Skeletal muscle satellite cell (primary cell): ENCODE measurements around the gene FTL.

Experiments
- H3K27me3 ChIP-seq: 2 replicates; pipeline ENCODE4 v1.7.0; 2013; ENCODE audit warnings: low read length; ENCODE audit not compliant: control insufficient read depth, insufficient read depth
- H3K36me3 ChIP-seq: 2 replicates; pipeline ENCODE4 v1.7.0; 2013; ENCODE audit warnings: mild to moderate bottlenecking, control low read depth, low read length; ENCODE audit not compliant: insufficient read depth
- H3K4me1 ChIP-seq: 2 replicates; pipeline ENCODE4 v1.7.0; 2013; ENCODE audit warnings: low read length; ENCODE audit not compliant: control insufficient read depth, insufficient read depth
- H3K4me2 ChIP-seq: 2 replicates; pipeline ENCODE4 v1.7.0; 2013; ENCODE audit warnings: mild to moderate bottlenecking, low read length
- H3K4me3 ChIP-seq: 2 replicates; pipeline ENCODE4 v1.7.0; 2013; ENCODE audit warnings: low read length
- H3K9ac ChIP-seq: 2 replicates; pipeline ENCODE4 v1.7.0; 2013; ENCODE audit warnings: mild to moderate bottlenecking, low read depth, low read length, moderate library complexity
- H3K9me3 ChIP-seq: replicated peaks from 2 replicates; pipeline ENCODE4 v1.7.0; 2013; ENCODE audit warnings: mild to moderate bottlenecking, control low read depth, low read length

Gene FTL

DNA sequence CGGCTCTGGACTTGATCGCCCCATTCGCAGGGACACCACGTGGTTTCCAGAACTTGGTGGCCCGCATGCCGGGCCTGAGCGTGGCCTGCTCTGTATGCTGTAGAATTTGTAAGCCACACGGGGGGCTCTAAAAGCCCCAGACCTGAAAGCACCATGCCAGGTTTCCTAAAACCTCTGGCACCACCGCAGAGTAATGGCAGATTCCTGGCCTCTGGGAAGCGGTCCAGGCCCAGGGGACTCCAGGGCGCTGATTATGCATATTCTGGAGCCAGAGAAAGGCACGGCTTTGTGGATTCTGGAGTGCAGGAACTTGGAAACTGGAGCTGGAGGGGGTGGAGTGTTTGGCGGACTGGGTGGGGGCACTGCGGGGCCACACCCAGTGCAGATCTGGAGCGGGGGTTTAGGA lies 3.7 kb downstream of the FTL start:
- H3K4me1 ChIP-seq: peaks cover 22% of the 10 kb centered on the region
- H3K9ac ChIP-seq: no peak overlapping the region
- H3K36me3 ChIP-seq: peaks cover 50% of the 10 kb centered on the region

DNA sequence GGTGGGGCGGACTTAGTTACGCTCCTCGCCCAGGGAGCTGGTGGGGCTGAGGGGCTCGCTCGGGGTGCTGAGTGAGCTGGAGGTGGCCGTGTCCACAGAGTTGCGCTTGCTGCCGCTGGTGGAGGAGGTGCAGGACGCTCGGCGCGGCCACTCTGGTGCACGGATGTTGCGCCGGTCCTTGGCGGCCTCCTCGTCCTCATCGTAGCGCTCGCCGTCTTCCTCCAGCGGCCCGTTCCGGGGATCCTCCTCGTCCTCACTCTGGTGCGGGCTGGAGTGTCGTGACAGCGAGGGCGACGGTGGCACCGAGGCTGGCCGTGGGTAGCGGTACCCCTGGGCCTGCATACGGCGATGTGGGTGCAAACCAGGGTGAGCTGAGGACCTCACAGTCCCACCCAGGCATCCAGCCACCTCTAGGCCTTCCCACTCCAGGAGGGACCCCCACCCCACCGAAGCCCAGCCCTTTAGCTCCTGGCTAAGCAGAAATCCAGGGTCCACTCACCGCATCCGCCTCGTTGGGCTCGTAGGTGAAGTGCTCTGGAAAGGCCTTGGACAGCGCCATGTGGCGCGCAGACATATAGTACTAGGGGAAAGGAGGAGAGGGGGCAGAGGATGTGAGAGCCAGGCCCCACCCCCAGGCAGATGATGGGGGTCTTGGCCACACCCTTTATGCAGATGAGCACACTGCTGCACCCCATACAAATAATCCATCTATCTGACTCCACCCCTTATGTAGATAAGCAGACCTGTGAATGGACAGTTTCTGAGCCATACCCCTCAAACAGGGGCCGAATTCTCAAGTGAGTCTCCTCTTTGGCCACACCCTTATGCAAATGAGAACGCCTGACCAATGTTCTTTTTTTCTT lies 4.4 kb downstream of the FTL start:
- peaks cover 57% of the 10 kb centered on the region for H3K36me3 ChIP-seq
- H3K9ac ChIP-seq: no peak overlapping the region
- no peak overlapping the region for H3K4me3 ChIP-seq
- H3K27me3 ChIP-seq: no peaks in the 10 kb centered on the region
- H3K9me3 ChIP-seq: no peaks in the 10 kb centered on the region
- H3K4me2 ChIP-seq: no peak overlapping the region
- peaks cover 15% of the 10 kb centered on the region for H3K4me1 ChIP-seq

More for the DNA sequence above, 3.7 kb downstream of the FTL start:
- Histone ChIP-seq H3K4me3 (no peak overlapping the region), H3K9me3 (no peaks in the 10 kb centered on the region), H3K4me2 (no peak overlapping the region), H3K27me3 (no peaks in the 10 kb centered on the region)

DNA sequence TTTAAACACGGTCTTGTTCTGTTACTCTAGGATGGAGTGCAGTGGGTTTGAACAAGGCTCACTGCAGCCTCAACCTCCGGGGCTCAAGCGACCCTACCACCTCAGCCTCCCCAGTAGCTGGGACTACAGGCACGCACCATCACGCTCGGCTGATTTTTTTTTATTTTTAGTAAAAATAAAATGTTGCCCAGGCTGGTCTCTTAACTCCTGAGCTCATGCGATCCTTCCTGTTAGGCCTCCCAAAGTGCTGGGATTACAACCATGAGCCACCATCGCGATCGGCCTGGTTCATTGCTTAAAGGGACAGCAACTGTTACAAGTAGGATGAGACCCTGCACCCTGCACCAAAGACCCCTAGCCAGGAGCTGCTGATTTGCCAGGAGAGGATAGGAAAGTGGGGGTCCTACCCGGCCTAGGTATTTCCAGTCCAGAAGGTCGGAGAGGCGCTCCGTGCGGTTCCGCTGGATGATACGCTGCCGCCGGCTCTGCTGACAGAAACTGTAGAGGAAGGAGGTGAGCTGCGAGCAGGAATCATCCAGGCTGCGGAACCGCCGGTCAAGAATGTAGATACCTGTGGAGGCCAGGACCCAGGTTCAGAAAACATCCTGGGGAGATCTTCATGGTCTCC lies 5.1 kb downstream of the FTL start:
- Histone ChIP-seq H3K4me2 (no peak overlapping the region), H3K36me3 (peaks cover 59% of the 10 kb centered on the region), H3K27me3 (no peaks in the 10 kb centered on the region), H3K9ac (no peak overlapping the region), H3K9me3 (no peaks in the 10 kb centered on the region), H3K4me1 (peaks cover 12% of the 10 kb centered on the region), H3K4me3 (no peak overlapping the region)

DNA sequence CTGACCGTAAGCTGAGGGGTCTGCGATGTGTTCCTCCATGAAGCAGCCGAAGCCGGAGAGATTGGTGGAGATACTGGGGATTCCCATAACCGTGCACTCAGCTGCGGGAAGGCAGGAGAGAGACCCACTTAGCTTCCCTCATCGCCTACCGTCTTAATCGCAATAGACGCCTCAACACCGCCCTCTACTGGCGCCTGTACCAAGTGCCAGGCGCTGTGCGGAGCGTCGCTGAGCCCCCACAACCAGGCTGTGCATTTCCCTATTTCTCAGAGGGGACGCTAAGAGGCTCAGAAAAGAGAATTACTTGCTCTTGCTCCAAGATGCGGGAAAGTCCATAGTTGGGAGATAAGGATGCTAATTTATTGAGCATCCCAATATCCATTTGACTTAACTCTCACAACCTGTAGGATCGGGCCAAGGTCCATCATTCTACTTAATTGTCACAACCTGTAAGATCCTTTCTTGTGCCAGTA lies 5.8 kb downstream of the FTL start:
- H3K4me2 ChIP-seq: no peak overlapping the region
- no peak overlapping the region for H3K9ac ChIP-seq
- H3K27me3 ChIP-seq: no peaks in the 10 kb centered on the region
- H3K9me3 ChIP-seq: no peaks in the 10 kb centered on the region
- H3K4me1 ChIP-seq: peaks cover 11% of the 10 kb centered on the region
- no peak overlapping the region for H3K4me3 ChIP-seq
- H3K36me3 ChIP-seq: peaks cover 59% of the 10 kb centered on the region

DNA sequence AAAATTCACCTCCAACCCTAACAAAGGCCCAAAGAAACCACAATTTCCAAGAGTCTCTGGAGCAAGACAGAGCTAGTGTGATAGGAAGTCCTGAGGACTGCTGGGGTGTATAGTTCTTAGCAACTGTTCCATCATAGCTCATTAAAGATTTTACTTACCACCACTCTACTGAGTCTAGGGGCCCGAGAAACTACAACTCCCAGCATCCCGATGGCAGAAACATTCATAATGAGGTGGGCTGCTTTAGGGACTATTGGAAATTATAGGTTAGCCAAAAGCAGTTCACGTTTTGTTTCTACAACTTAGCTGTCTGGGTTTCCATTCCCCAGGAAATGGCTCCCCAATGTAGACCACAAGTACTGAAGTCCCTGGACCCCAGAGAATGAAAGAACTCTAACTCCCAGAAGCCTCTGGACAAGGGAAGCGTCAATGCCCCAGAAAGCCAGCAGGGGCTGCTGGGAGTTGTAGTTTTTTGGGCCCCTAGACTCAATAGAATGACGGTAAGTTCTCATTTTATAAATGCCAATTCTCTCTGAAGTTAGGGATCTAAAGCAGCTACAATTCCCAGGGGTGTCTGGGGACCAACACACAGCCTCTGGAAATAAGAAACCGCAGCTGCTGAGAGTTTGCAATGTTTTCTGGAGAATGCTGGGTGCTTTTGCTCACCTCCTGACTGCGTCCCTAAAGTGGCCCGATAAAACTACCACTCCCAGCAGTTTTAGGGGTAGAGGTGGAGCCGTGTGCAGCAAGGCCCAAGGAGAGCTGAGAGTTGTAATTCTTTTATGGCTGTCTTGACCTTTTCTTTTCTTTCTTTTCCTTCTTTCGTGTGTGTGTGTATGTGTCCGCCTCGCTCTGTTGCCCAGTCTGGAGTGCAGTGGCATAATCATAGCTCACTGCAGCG lies 11.1 kb downstream of the FTL start:
- Histone ChIP-seq H3K9ac (no peak overlapping the region), H3K36me3 (peaks cover 46% of the 10 kb centered on the region), H3K27me3 (no peaks in the 10 kb centered on the region), H3K4me3 (no peak overlapping the region), H3K9me3 (no peaks in the 10 kb centered on the region), H3K4me2 (no peak overlapping the region), H3K4me1 (peaks cover 9% of the 10 kb centered on the region)

DNA sequence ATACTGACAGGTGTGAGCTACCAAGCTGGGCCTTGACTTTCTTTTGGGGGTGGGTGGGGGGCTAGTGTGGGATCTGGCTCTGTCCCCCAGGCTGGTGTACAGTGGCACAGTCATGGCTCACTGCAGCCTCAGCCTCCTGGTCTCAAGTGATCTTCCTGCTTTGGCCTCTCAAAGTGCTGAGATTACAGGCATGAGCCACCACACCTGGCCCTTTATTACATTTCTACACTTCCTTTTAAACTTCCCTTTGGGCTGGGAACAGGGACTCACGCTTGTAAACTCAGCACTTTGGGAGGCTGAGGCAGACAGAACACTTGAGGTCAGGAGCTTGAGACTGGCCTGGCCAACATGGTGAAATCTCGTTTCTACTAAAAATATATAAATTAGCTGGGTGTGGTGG lies 12.0 kb downstream of the FTL start:
- H3K4me2 ChIP-seq: no peak overlapping the region
- no peak overlapping the region for H3K4me3 ChIP-seq
- H3K36me3 ChIP-seq: peaks cover 53% of the 10 kb centered on the region
- H3K9me3 ChIP-seq: no peaks in the 10 kb centered on the region
- no peaks in the 10 kb centered on the region for H3K27me3 ChIP-seq
- peaks cover 9% of the 10 kb centered on the region for H3K4me1 ChIP-seq
- no peak overlapping the region for H3K9ac ChIP-seq

DNA sequence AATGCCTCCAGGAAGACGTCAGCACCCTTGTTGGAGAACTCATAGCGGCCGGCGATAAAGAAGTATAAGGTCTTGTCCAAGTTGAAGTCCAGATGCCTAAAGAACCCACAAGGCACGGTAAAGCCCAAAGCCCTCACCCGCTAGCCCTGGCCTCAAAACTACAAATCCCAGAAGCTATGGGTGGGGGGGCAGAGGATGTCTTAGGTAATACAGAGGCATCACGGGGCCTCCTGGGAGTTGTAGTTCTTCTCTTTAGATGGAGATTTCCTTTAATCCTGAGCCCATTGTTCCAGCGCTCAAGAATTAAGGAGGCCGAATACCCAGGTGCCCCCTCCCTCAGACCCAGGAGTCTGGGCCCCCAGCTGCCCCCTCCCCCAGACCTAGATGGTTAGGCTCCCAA lies 17.2 kb downstream of the FTL start:
- Histone ChIP-seq H3K9ac (no peak overlapping the region), H3K36me3 (peaks cover 67% of the 10 kb centered on the region), H3K27me3 (no peaks in the 10 kb centered on the region), H3K4me2 (no peak overlapping the region), H3K9me3 (no peaks in the 10 kb centered on the region), H3K4me1 (peaks cover 9% of the 10 kb centered on the region), H3K4me3 (no peak overlapping the region)

DNA sequence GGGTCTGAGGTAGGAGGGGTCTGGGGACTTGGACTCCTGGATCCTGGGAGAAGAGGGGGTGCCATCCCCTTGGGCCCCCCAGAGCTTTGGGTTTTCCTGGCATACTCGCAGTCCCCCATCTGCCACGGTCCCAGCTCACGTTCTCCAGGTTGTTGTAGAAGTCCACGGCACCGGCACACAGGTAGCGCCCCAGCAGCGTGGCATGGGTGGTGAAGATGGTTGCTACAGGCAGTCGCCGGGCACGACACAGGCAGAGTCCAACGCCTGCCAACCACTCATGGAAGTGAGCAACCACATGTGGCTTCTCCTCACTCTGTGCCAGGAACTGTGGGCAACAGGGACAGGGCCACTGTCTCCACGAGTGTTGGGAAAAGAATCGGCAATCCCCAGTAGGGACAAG lies 20.6 kb downstream of the FTL start:
- no peaks in the 10 kb centered on the region for H3K9me3 ChIP-seq
- no peak overlapping the region for H3K4me2 ChIP-seq
- H3K9ac ChIP-seq: no peak overlapping the region
- no peak overlapping the region for H3K4me3 ChIP-seq
- H3K27me3 ChIP-seq: no peaks in the 10 kb centered on the region
- H3K36me3 ChIP-seq: peaks cover 70% of the 10 kb centered on the region
- peaks cover 13% of the 10 kb centered on the region for H3K4me1 ChIP-seq

DNA sequence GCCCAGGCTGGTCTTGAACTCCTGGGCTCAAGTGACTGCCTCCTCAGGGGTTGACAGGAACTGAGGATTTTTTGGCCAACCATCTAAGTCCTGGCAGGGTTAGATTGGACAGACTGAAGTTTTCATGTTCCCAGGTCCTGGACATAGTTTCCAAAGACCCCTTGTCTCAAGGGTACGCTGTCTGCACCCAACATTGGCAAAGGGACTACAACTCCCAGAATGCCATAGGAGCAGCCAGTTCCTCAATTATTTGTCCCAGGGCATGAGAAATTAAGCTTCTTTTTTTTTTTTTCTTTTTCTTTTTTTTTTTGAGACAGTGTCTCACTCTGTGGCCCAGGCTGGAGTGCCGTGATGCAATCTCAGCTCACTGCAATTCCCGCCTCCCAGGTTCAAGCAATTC lies 21.1 kb downstream of the FTL start:
- Histone ChIP-seq H3K9ac (no peak overlapping the region), H3K4me3 (no peak overlapping the region), H3K4me2 (no peak overlapping the region), H3K4me1 (peaks cover 18% of the 10 kb centered on the region), H3K9me3 (no peaks in the 10 kb centered on the region), H3K27me3 (no peaks in the 10 kb centered on the region), H3K36me3 (peaks cover 69% of the 10 kb centered on the region)

DNA sequence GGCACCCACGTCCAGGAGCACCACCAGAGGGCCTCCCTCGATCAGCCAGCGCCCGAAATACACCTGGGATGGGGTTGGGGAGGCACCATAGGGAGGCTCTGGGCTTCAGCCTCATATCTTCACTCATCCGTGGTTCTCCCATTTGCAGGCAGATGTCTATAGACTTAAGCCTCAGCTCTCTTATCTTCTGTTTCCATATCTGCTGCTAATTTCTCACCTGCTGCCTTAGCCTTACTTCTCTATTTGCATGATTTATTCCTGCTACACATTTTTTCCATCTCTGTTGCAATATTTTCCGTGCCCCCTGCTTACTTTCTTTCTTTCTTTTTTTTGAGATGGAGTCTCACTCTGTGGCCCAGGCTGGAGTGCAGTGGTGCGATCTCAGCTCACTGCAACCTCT lies 22.2 kb downstream of the FTL start:
- no peak overlapping the region for H3K9ac ChIP-seq

DNA sequence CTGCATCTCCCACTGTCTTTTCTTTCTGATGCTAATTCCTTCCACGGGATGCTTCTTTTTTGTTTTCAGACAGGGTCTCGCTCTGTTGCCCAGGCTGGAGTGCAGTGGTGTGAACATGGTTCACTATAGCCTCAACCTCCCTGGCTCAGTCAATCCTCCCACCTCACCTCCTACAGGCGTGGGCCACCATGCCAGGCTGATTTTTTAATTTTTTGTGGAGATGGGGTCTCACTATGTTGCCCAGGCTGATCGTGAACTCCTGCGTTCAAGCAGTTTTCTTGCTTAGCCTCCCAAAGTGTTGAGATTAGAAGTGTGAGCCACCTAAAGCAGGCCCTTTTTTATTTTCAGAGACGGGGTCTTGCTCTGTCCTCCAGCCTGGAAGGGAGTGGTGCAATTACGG lies 23.2 kb downstream of the FTL start:
- Histone ChIP-seq H3K4me2 (no peak overlapping the region), H3K4me1 (peaks cover 27% of the 10 kb centered on the region), H3K9me3 (no peaks in the 10 kb centered on the region), H3K36me3 (peaks cover 50% of the 10 kb centered on the region), H3K27me3 (no peaks in the 10 kb centered on the region), H3K9ac (no peak overlapping the region), H3K4me3 (no peak overlapping the region)

More for the DNA sequence above, 22.2 kb downstream of the FTL start:
- H3K27me3 ChIP-seq: no peaks in the 10 kb centered on the region
- H3K9me3 ChIP-seq: no peaks in the 10 kb centered on the region
- H3K4me2 ChIP-seq: no peak overlapping the region
- H3K36me3 ChIP-seq: peaks cover 59% of the 10 kb centered on the region
- peaks cover 27% of the 10 kb centered on the region for H3K4me1 ChIP-seq
- H3K4me3 ChIP-seq: no peak overlapping the region
